DND-41 (cell line): ENCODE results near the gene GNAS-AS1.
A peak's percentile ranks its signal among the peaks of the same experiment; 100 is the strongest.

Experiments
- EZH2 ChIP-seq: IDR thresholded peaks from 3 replicates; pipeline ENCODE4 v1.6.1; 2012; ENCODE audit warnings: borderline replicate concordance, low read depth, mild to moderate bottlenecking, moderate library complexity, low read length, inconsistent platforms; ENCODE audit not compliant: severe bottlenecking
- TF ChIP-seq, protein P1 (sequence below): IDR thresholded peaks from 2 replicates; pipeline ENCODE4 v1.5.1; 2012; ENCODE audit warnings: borderline replicate concordance, low read length, moderate library complexity, mild to moderate bottlenecking; ENCODE audit not compliant: poor library complexity, severe bottlenecking; ENCODE audit errors: extremely low read depth

DNA sequence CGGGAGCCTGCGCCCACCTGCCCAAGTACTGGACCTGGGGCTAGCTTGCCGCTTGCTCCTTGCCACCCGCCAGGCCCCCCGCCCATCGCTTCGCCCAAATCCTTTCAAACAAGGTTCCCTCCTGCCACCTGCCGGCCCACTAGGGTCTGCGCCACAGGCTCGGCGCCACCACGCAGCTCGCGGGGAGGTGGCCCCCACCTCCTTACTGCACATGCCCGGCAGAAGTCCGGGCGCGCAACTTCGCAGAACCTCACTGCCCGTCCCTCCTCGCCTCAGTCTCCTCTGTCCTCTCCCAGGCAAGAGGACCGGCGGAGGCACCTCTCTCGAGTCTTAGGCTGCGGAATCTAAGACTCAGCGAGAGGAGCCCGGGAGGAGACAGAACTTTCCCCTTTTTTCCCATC, 11.2 kb downstream of the GNAS-AS1 start:
- TF ChIP-seq, protein P1, sequence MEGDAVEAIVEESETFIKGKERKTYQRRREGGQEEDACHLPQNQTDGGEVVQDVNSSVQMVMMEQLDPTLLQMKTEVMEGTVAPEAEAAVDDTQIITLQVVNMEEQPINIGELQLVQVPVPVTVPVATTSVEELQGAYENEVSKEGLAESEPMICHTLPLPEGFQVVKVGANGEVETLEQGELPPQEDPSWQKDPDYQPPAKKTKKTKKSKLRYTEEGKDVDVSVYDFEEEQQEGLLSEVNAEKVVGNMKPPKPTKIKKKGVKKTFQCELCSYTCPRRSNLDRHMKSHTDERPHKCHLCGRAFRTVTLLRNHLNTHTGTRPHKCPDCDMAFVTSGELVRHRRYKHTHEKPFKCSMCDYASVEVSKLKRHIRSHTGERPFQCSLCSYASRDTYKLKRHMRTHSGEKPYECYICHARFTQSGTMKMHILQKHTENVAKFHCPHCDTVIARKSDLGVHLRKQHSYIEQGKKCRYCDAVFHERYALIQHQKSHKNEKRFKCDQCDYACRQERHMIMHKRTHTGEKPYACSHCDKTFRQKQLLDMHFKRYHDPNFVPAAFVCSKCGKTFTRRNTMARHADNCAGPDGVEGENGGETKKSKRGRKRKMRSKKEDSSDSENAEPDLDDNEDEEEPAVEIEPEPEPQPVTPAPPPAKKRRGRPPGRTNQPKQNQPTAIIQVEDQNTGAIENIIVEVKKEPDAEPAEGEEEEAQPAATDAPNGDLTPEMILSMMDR = peak; percentile 75
- no peak for TF ChIP-seq EZH2
